K562 (cell line): ENCODE results near the gene PCDHB16. TPM values are rescaled to one million over a fixed set of nuclear protein-coding genes. Genes with fewer than 3 reads are reported as not detected.
"Not testable (repeated sequence)": the region's sequence is repeated elsewhere in the genome, so short reads cannot be mapped to it uniquely, and the experiment has no call there.

Experiments used
- ATAC-seq: fragments of 200-7000 bp; cut with Tn5 transposase; 3 replicates; pipeline ENCODE4 v1.9.1; 2020; ENCODE audit warnings: moderate library complexity
- BruUV-seq: library from RNA; stranded (reverse); fragments of 400-500 nt; replicated peaks from 2 replicates; lab custom pipeline; 2021; lab: Mats Ljungman, UMichigan
- CTCF ChIA-PET: fragments of 300-600 bp; formaldehyde crosslinking; extraction: SDS; loops from one replicate; lab custom pipeline; 2021; ENCODE audit warnings: low intra/inter-chr PET ratio; lab: Yijun Ruan, JAX
- POLR2A ChIA-PET: fragments of 300-600, 350-650 bp; sonication (Branson Sonifier 250); formaldehyde crosslinking; extraction: SDS; loops from one replicate; lab custom pipeline; 2021; ENCODE audit warnings: antibody characterized with exemption, inconsistent platforms; lab: Yijun Ruan, JAX
- DNase-seq, 4 experiments: peaks; one replicate each; pipeline versions ENCODE4 v3.0.0 to v3.0.0-alpha.2; 2011 to 2018; ENCODE audit warnings: low spot score in 3 of 4, mixed read lengths in 3 of 4; ENCODE audit errors: extremely low read depth in 1 of 4
- FAIRE-seq: peaks from 2 replicates; lab custom pipeline; 2011; peaks lifted over from hg19 to GRCh38; lab: Jason Lieb, UNC
- H2AFZ ChIP-seq: 2 replicates; pipeline ENCODE4 v1.6.0; 2011; ENCODE audit warnings: low read depth, low read length, control low read depth, inconsistent platforms
- H3K27ac ChIP-seq: fragments of 200-600 bp; 3 replicates; pipeline ENCODE4 v1.8.0; 2011; ENCODE audit warnings: low read depth, mild to moderate bottlenecking, control low read depth, inconsistent platforms, low read length, moderate library complexity, mixed read lengths; ENCODE audit errors: extremely low read depth
- H3K27me3 ChIP-seq, 2 experiments: fragments of 300-600 bp in 1 of 2; 2 replicates in 1 of 2; 3 replicates in 1 of 2; pipeline versions ENCODE4 v1.6.0 to v1.8.0; 2011; ENCODE audit warnings: inconsistent platforms in 2 of 2, low read length in 2 of 2, mild to moderate bottlenecking in 1 of 2, mixed read lengths in 1 of 2, moderate library complexity in 1 of 2; ENCODE audit not compliant: control insufficient read depth in 2 of 2, insufficient read depth in 2 of 2
- H3K36me3 ChIP-seq: fragments of 300-600 bp; 3 replicates; pipeline ENCODE4 v1.8.0; 2011; ENCODE audit warnings: mild to moderate bottlenecking, low read length, inconsistent platforms; ENCODE audit not compliant: control insufficient read depth, insufficient read depth
- H3K4me1 ChIP-seq, 2 experiments: fragments of 200-600 bp in 1 of 2; replicated peaks in 1 of 2; 2 replicates in 1 of 2; 3 replicates in 1 of 2; pipeline versions ENCODE4 v1.5.1 to v1.8.0; 2011; ENCODE audit warnings: inconsistent platforms in 2 of 2, low read length in 2 of 2, mild to moderate bottlenecking in 1 of 2, mixed read lengths in 1 of 2, moderate library complexity in 1 of 2; ENCODE audit not compliant: control insufficient read depth in 2 of 2, insufficient read depth in 2 of 2
- H3K4me2 ChIP-seq: 2 replicates; pipeline ENCODE4 v1.6.1; 2011; ENCODE audit warnings: low read length, control low read depth, inconsistent platforms, mixed read lengths; ENCODE audit not compliant: insufficient read depth
- H3K4me3 ChIP-seq: fragments of 200-600 bp; sonication (generic), shearing (Covaris generic); 2 replicates; pipeline ENCODE4 v1.5.1; 2016; ENCODE audit warnings: control low read depth, inconsistent platforms
- H3K79me2 ChIP-seq: fragments of 200-600 bp; 3 replicates; pipeline ENCODE4 v1.8.0; 2011; ENCODE audit warnings: low read length, inconsistent platforms; ENCODE audit not compliant: control insufficient read depth, insufficient read depth
- H3K9ac ChIP-seq, 2 experiments: 2 replicates each; pipeline versions ENCODE4 v1.6.0 to v1.6.1; 2011; ENCODE audit warnings: low read depth in 2 of 2, low read length in 2 of 2, control low read depth in 1 of 2, inconsistent platforms in 1 of 2, mild to moderate bottlenecking in 1 of 2, mixed read lengths in 1 of 2; ENCODE audit not compliant: insufficient read depth in 1 of 2
- H3K9me1 ChIP-seq: one replicate; pipeline ENCODE4 v1.6.0; 2011; ENCODE audit warnings: inconsistent platforms, mild to moderate bottlenecking, low read length, moderate library complexity; ENCODE audit not compliant: control insufficient read depth, insufficient read depth
- H3K9me3 ChIP-seq: replicated peaks from 2 replicates; pipeline ENCODE4 v1.5.1; 2011; ENCODE audit warnings: low read depth, low read length, inconsistent platforms; ENCODE audit not compliant: control insufficient read depth, insufficient read depth
- H4K20me1 ChIP-seq: replicated peaks from 2 replicates; pipeline ENCODE4 v1.6.1; 2011; ENCODE audit warnings: low read length, inconsistent platforms, mixed read lengths; ENCODE audit not compliant: control insufficient read depth, insufficient read depth
- ATF3 ChIP-seq, 2 experiments: fragments of 450-650 bp in 1 of 2; sonication (generic) in 1 of 2; formaldehyde crosslinking in 1 of 2; IDR thresholded peaks in 1 of 2; conservative IDR thresholded peaks in 1 of 2; 2 replicates each; pipeline versions ENCODE4 v1.6.1 to v1.8.1; 2016 to 2023; ENCODE audit warnings: mild to moderate bottlenecking in 2 of 2, moderate library complexity in 2 of 2, inconsistent platforms in 1 of 2, missing genetic modification reagents in 1 of 2
- HMGN3 ChIP-seq: IDR thresholded peaks from 2 replicates; pipeline ENCODE4 v1.6.1; 2011; ENCODE audit warnings: borderline replicate concordance, low read depth, mild to moderate bottlenecking, mixed read lengths, low read length; ENCODE audit not compliant: insufficient read length; ENCODE audit errors: extremely low read depth
- PKNOX1 ChIP-seq: fragments of 450-650 bp; IDR thresholded peaks from 2 replicates; pipeline ENCODE4 v1.6.1; 2016
- POLR2AphosphoS2 ChIP-seq: IDR thresholded peaks from 2 replicates; pipeline ENCODE4 v1.6.1; 2012; ENCODE audit warnings: low read length, improper control_type of control experiment
- ZNF224 ChIP-seq: sonication (generic); formaldehyde crosslinking; IDR thresholded peaks from 2 replicates; pipeline ENCODE4 v1.8.0; 2022; ENCODE audit warnings: mild to moderate bottlenecking, missing genetic modification reagents
- ZNF253 ChIP-seq: fragments of 250-450 bp; sonication (Bioruptor Pico); conservative IDR thresholded peaks from 2 replicates; pipeline ENCODE4 v1.6.1; 2021; ENCODE audit warnings: mild to moderate bottlenecking
- WGBS: fragments of 100-300 bp; shearing (Covaris generic); methylation state at CpG from one replicate; pipeline ENCODE4 v1.1.6; 2016; ENCODE audit warnings: low coverage, mixed read lengths; ENCODE audit not compliant: insufficient coverage; ENCODE audit errors: missing lambda C conversion rate; 5-methylcytosine and 5-hydroxymethylcytosine counted together
- in situ Hi-C: fragments of 300-500 bp; cut with MboI; formaldehyde crosslinking; loops from 4 replicates; pipeline ENCODE4 v1.15.0; 2018; ENCODE audit warnings: inconsistent platforms, mixed read lengths
- intact Hi-C: fragments of 100-400 bp; cut with micrococcal nuclease; formaldehyde crosslinking; loops from 2 replicates; pipeline ENCODE4 v1.14.2; 2022
- polyA plus RNA-seq, 8 experiments: library from polyadenylated mRNA; depleted of rRNA in 4 of 8; stranded (reverse) in 5 of 8; unstranded in 3 of 8; fragments of >200 nt; fragmentation: Nextera tagmentation in 2 of 8; fragmentation: Illumina TruSeq in 1 of 8; extraction: Ambion mirVana in 2 of 8; extraction: Trizol in 1 of 8; gene quantifications; 2 replicates each; pipeline versions ENCODE4 v1.2.1 to v1.2.3, GENCODE V29; 2011 to 2014; ENCODE audit warnings: inconsistent platforms in 1 of 8, missing spikeins in 1 of 8
- total RNA-seq, 7 experiments: library from RNA; depleted of rRNA in 6 of 7; stranded (reverse); fragments of >200 nt in 6 of 7; fragmentation: Illumina TruSeq in 2 of 7; extraction: Trizol in 2 of 7; gene quantifications; 2 replicates each; pipeline versions ENCODE4 v1.2.1 to v1.2.3, GENCODE V29; 2011 to 2021; ENCODE audit warnings: low replicate concordance in 1 of 7

Gene PCDHB16
- total and polyA plus RNA-seq, 9 of the 15 experiments (the other 6 are each of a cell fraction or from before 2014, with no cell fraction given), result not detected

- H3K79me2 ChIP-seq, result no peaks in the 10 kb centered on the region
- H3K9me1 ChIP-seq, result no peaks in the 10 kb centered on the region
- ChIA-PET POLR2A (no interaction called here), CTCF (no interaction called here)
- no peak overlapping the region for H2AFZ ChIP-seq
- H4K20me1 ChIP-seq, result no peaks in the 10 kb centered on the region
- H3K9me3 ChIP-seq, result no peaks in the 10 kb centered on the region
- 0% methylated on average over 13 of the region's 13 CpGs for WGBS
- FAIRE-seq, result no peak
- no peak overlapping the region for H3K9ac ChIP-seq
- DNase-seq, result no peak
- no peak overlapping the region for H3K4me2 ChIP-seq
- H3K4me3 ChIP-seq, result no peak overlapping the region
- no peak for ATAC-seq
- H3K4me1 ChIP-seq, result no peaks in the 10 kb centered on the region
- no peak overlapping the region for H3K27ac ChIP-seq
- H3K36me3 ChIP-seq, result no peaks in the 10 kb centered on the region
- no TSS peak for BruUV-seq
- intact Hi-C loops (no loop called here), in situ Hi-C loops (no loop called here)
- peaks cover 0 to 15% of the 10 kb centered on the region in 2 experiments; a peak in 2 of 5 replicates for H3K27me3 ChIP-seq
- TF ChIP-seq ZNF253 (no peak), PKNOX1 (no peak), ATF3 (IDR thresholded peaks at IDR 0.05) (0 out of 2 replicates have a peak, but pooled peaks have one; percentile 11), ATF3 (CRISPR knock-in tag; conservative IDR thresholded peaks at IDR 0.05) (no peak), ZNF224 (CRISPR knock-in tag) (no peak), POLR2AphosphoS2 (no peak), HMGN3 (no peak)
Observed at GRCh38 chr5:141150993-141151325, 31.2 kb upstream of the PCDHB16 start.

- H3K4me2 ChIP-seq, DNase-seq, H3K27ac ChIP-seq, intact Hi-C loops, in situ Hi-C loops, H4K20me1 ChIP-seq, BruUV-seq, H3K4me3 ChIP-seq, H3K9me3 ChIP-seq, H3K4me1 ChIP-seq, POLR2A ChIA-PET, H3K36me3 ChIP-seq, FAIRE-seq, H3K79me2 ChIP-seq, CTCF ChIA-PET, H3K9me1 ChIP-seq, H3K9ac ChIP-seq, H2AFZ ChIP-seq, ATAC-seq: not testable (repeated sequence)
- 2% methylated on average over 17 of the region's 41 CpGs for WGBS
- peaks cover 0 to 15% of the 10 kb centered on the region in 2 experiments; a peak in 2 of 5 replicates for H3K27me3 ChIP-seq
Observed at GRCh38 chr5:141151632-141152031, 30.6 kb upstream of the PCDHB16 start.

GRCh38 chr5:141152096-141152495 lies 30.1 kb upstream of the PCDHB16 start:
- FAIRE-seq, POLR2A ChIA-PET, H3K9ac ChIP-seq, H2AFZ ChIP-seq, H3K9me1 ChIP-seq, ATAC-seq, H3K4me2 ChIP-seq, BruUV-seq, H4K20me1 ChIP-seq, H3K79me2 ChIP-seq, CTCF ChIA-PET, H3K4me3 ChIP-seq, in situ Hi-C loops, H3K9me3 ChIP-seq, H3K36me3 ChIP-seq, intact Hi-C loops, H3K4me1 ChIP-seq, DNase-seq, H3K27ac ChIP-seq: not testable (repeated sequence)
- WGBS, result 9% methylated on average over 9 of the region's 36 CpGs
- peaks cover 0 to 15% of the 10 kb centered on the region in 2 experiments; a peak in 2 of 5 replicates for H3K27me3 ChIP-seq
